Trophoblast cell (in vitro differentiated cells and primary cell): Measurements from ENCODE around the gene SCAPER.
"Not testable (repeated sequence)": the region's sequence is repeated elsewhere in the genome, so short reads cannot be mapped to it uniquely, and the experiment has no call there.

Source experiments
- DNase-seq, 2 donors: peaks; one replicate each; pipeline ENCODE4 v3.0.0-alpha.2; 2016
- H2AFZ ChIP-seq: 2 replicates; pipeline ENCODE4 v1.6.1; 2013; ENCODE audit warnings: low read length, moderate library complexity, mild to moderate bottlenecking; ENCODE audit not compliant: insufficient read depth, poor library complexity
- H2AK5ac ChIP-seq: 2 replicates; pipeline ENCODE4 v1.6.1; 2013; ENCODE audit warnings: mild to moderate bottlenecking, low read length
- H2BK120ac ChIP-seq: 2 replicates; pipeline ENCODE4 v1.6.1; 2013; ENCODE audit warnings: low read length, mild to moderate bottlenecking, moderate library complexity; ENCODE audit not compliant: insufficient read depth, poor library complexity
- H2BK12ac ChIP-seq: 2 replicates; pipeline ENCODE4 v1.6.1; 2013; ENCODE audit warnings: mild to moderate bottlenecking, low read length, moderate library complexity
- H2BK5ac ChIP-seq: 2 replicates; pipeline ENCODE4 v1.6.1; 2013; ENCODE audit warnings: low read length, low read depth, moderate library complexity, mild to moderate bottlenecking; ENCODE audit not compliant: poor library complexity
- H3K14ac ChIP-seq: 2 replicates; pipeline ENCODE4 v1.6.1; 2013; ENCODE audit warnings: mild to moderate bottlenecking, low read length
- H3K18ac ChIP-seq: 2 replicates; pipeline ENCODE4 v1.6.1; 2013; ENCODE audit warnings: mild to moderate bottlenecking, low read length
- H3K23ac ChIP-seq: 2 replicates; pipeline ENCODE4 v1.6.1; 2013; ENCODE audit warnings: low read length
- H3K27ac ChIP-seq: 2 replicates; pipeline ENCODE4 v1.5.1; 2013; ENCODE audit warnings: low read depth, mild to moderate bottlenecking, inconsistent platforms, low read length, moderate library complexity
- H3K27me3 ChIP-seq: 2 replicates; pipeline ENCODE4 v1.6.1; 2013; ENCODE audit warnings: inconsistent platforms, mild to moderate bottlenecking, low read length, moderate library complexity; ENCODE audit not compliant: insufficient read depth
- H3K36me3 ChIP-seq, 2 experiments: 1 replicate in 1 of 2; 2 replicates in 1 of 2; pipeline ENCODE4 v1.6.1; 2013; ENCODE audit warnings: low read length in 2 of 2, mild to moderate bottlenecking in 2 of 2, moderate library complexity in 1 of 2; ENCODE audit not compliant: insufficient read depth in 2 of 2, control insufficient read depth in 1 of 2
- H3K4ac ChIP-seq: 2 replicates; pipeline ENCODE4 v1.6.1; 2013; ENCODE audit warnings: low read depth, mild to moderate bottlenecking, low read length, moderate library complexity
- H3K4me1 ChIP-seq, 2 experiments: 1 replicate in 1 of 2; 2 replicates in 1 of 2; pipeline ENCODE4 v1.6.1; 2013; ENCODE audit warnings: low read length in 2 of 2, mild to moderate bottlenecking in 2 of 2, moderate library complexity in 1 of 2; ENCODE audit not compliant: insufficient read depth in 2 of 2, control insufficient read depth in 1 of 2
- H3K4me2 ChIP-seq: 2 replicates; pipeline ENCODE4 v1.6.1; 2013; ENCODE audit warnings: inconsistent platforms, mild to moderate bottlenecking, low read length, moderate library complexity
- H3K4me3 ChIP-seq: 2 replicates; pipeline ENCODE4 v1.5.1; 2013; ENCODE audit warnings: mild to moderate bottlenecking, low read depth, low read length, inconsistent platforms
- H3K79me1 ChIP-seq: one replicate; pipeline ENCODE4 v1.6.1; 2013; ENCODE audit warnings: low read length
- H3K79me2 ChIP-seq: 2 replicates; pipeline ENCODE4 v1.6.1; 2013; ENCODE audit warnings: low read length, mild to moderate bottlenecking; ENCODE audit not compliant: control insufficient read depth, insufficient read depth, poor library complexity
- H3K9ac ChIP-seq: 2 replicates; pipeline ENCODE4 v1.6.1; 2013; ENCODE audit warnings: mild to moderate bottlenecking, low read length
- H3K9me3 ChIP-seq: 2 replicates; pipeline ENCODE4 v1.6.1; 2013; ENCODE audit warnings: low read depth, mild to moderate bottlenecking, control low read depth, inconsistent platforms, low read length; ENCODE audit not compliant: insufficient read depth
- H4K12ac ChIP-seq: 2 replicates; pipeline ENCODE4 v1.6.1; 2013; ENCODE audit warnings: low read depth, mild to moderate bottlenecking, low read length, moderate library complexity
- H4K8ac ChIP-seq: 2 replicates; pipeline ENCODE4 v1.6.1; 2013; ENCODE audit warnings: low read depth, mild to moderate bottlenecking, low read length, moderate library complexity
- H4K91ac ChIP-seq: one replicate; pipeline ENCODE4 v1.6.1; 2013; ENCODE audit warnings: low read depth, mild to moderate bottlenecking, low read length, moderate library complexity
- WGBS: extraction: QIAGEN DNeasy Blood & Tissue Kit; methylation state at CpG from one replicate; pipeline ENCODE4 v1.1.7; 2013; ENCODE audit warnings: missing lambda C conversion rate; ENCODE audit not compliant: insufficient read length, insufficient coverage; ENCODE audit errors: extremely low coverage; 5-methylcytosine and 5-hydroxymethylcytosine counted together

Gene SCAPER

DNA sequence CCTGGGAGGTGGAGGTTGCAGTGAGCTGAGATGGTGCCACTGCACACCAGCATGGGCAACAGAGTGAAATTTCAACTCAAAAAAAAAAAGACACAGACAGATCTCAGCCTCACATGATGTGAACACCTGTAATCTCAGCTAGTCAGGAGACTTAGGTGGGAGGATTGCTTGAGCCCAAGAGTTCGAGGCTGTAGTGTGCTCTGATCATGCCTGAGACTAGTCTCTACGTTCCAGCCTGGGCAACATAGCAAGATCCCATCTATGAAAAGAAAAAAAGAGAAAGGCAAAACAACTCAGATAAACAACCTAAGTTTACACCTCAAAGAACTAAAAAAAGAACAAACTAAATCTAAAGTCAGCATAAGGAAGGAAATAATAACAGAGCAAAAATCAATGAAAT, 11.0 kb downstream of the SCAPER start:
- no peak overlapping the region for H2AFZ ChIP-seq

DNA sequence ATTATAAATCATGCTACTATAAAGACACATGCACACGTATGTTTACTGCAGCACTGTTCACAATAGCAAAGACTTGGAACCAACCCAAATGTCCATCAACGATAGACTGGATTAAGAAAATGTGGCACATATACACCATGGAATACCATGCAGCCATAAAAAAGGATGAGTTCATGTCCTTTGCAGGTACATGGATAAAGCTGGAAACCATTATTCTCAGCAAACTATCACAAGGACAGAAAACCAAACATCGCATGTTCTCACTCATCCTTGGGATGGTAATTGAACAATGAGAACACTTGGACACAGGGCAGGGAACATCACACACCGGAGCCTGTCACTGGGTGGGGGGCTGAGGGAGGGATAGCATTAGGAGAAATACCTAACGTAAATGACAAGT, 12.3 kb downstream of the SCAPER start:
- H3K4ac ChIP-seq, H3K27me3 ChIP-seq, H2BK5ac ChIP-seq, H3K36me3 ChIP-seq, H3K4me2 ChIP-seq, H4K91ac ChIP-seq, H3K4me1 ChIP-seq, H3K9me3 ChIP-seq, H3K79me2 ChIP-seq, H3K4me3 ChIP-seq, H3K79me1 ChIP-seq, H3K27ac ChIP-seq, H2BK120ac ChIP-seq, H3K23ac ChIP-seq, H4K8ac ChIP-seq, H4K12ac ChIP-seq, H3K14ac ChIP-seq, H2AFZ ChIP-seq, H3K9ac ChIP-seq, H2AK5ac ChIP-seq, H2BK12ac ChIP-seq, H3K18ac ChIP-seq, DNase-seq: not testable (repeated sequence)
- WGBS: no CpG with 5 or more reads among the region's 5 CpGs

More for the DNA sequence above, 11.0 kb downstream of the SCAPER start:
- Histone ChIP-seq H2BK120ac (no peak overlapping the region), H4K12ac (no peak overlapping the region), H3K79me1 (no peaks in the 10 kb centered on the region), H4K91ac (no peak overlapping the region), H4K8ac (no peak overlapping the region), H2AK5ac (no peak overlapping the region), H3K4me3 (no peak overlapping the region), H2BK5ac (no peak overlapping the region), H3K79me2 (no peaks in the 10 kb centered on the region), H3K36me3 (no peaks in the 10 kb centered on the region), H3K9me3 (peaks cover 3% of the 10 kb centered on the region), H3K18ac (no peak overlapping the region), H3K9ac (no peak overlapping the region), H3K14ac (no peak overlapping the region), H3K4me1 (no peaks in the 10 kb centered on the region), H3K27ac (no peak overlapping the region), H3K23ac (no peak overlapping the region), H2BK12ac (no peak overlapping the region), H3K4me2 (no peak overlapping the region), H3K4ac (peak overlapping the region; percentile 33), H3K27me3 (no peaks in the 10 kb centered on the region)
- DNase-seq: no peak
- no CpG with 5 or more reads among the region's 2 CpGs for WGBS

DNA sequence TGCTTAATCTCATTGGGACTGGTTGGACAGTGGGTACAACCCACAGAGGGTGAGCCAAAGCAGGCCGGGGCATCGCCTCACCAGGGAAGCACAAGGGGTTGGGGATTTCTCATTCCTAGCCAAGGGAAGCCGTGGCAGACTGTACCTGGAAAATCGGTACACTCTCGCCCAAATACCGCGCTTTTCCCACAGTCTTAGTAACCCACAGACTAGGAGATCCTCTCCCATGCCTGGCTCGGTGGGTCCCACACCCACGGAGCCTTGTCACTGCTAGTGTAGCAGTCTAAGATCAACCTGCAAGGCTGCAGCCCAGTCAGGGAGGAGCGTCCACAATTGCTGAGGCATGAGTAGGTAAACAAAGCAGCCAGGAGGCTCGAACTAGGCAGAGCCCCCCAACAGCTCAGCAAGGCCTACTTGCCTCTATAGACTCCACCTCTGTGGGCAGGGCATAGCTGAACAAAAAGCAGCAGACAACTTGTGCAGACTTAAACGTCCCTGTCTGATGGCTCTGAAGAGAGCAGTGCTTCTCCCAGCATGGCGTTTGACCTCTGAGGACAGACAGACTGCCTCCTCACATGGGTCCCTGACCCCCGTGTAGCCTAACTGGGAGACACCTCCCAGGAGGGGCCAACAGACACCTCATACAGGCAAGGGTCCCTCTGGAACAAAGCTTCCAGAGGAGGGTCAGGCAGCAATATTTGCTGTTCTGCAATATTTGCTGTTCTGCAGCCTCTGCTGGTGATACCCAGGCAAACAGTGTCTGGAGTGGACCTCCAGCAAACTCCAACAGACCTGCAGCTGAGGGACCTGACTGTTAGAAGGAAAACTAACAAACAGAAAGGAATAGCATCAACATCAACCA, 17.6 kb downstream of the SCAPER start:
- no CpG with 5 or more reads among the region's 14 CpGs for WGBS
- not testable (repeated sequence) for H2BK5ac ChIP-seq, H4K12ac ChIP-seq, H3K9me3 ChIP-seq, H3K27me3 ChIP-seq, H2AK5ac ChIP-seq, H3K4me3 ChIP-seq, H4K8ac ChIP-seq, H4K91ac ChIP-seq, H3K79me2 ChIP-seq, H3K9ac ChIP-seq, H3K36me3 ChIP-seq, H3K23ac ChIP-seq, H3K18ac ChIP-seq, H3K4me1 ChIP-seq, H2AFZ ChIP-seq, H3K4ac ChIP-seq, H3K14ac ChIP-seq, DNase-seq, H2BK120ac ChIP-seq, H3K79me1 ChIP-seq, H3K4me2 ChIP-seq, H2BK12ac ChIP-seq, H3K27ac ChIP-seq

DNA sequence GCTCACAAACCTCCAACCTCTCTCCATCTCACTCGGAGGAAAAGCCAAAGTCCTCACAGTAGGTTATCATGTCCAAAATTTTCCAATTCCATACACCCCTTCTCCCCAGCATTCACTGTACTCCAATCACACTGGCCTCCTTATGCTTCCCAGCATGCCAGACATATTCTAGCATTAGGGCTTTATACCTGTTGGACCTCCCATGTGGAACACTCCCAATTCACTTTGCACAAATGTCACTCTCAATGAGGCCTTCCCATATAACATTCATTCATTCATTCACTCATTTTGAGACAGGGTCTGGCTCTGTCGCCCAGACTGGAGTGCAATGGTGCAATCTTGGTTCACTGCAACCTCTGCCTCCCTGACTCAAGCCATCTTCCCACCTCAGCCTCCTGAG, 19.9 kb downstream of the SCAPER start:
- H3K36me3 ChIP-seq: peaks cover 0 to 2% of the 10 kb centered on the region in 2 experiments
- H3K14ac ChIP-seq: no peak overlapping the region
- no peak overlapping the region for H2AK5ac ChIP-seq
- no peaks in the 10 kb centered on the region for H3K4me1 ChIP-seq
- no peaks in the 10 kb centered on the region for H3K9me3 ChIP-seq
- no peak overlapping the region for H3K9ac ChIP-seq
- no peaks in the 10 kb centered on the region for H3K27me3 ChIP-seq
- DNase-seq: no peak
- H3K4me3 ChIP-seq: no peak overlapping the region
- H3K79me2 ChIP-seq: no peaks in the 10 kb centered on the region
- no peak overlapping the region for H3K4ac ChIP-seq
- no peak overlapping the region for H3K4me2 ChIP-seq
- H4K91ac ChIP-seq: no peak overlapping the region
- no peak overlapping the region for H4K8ac ChIP-seq
- no CpG with 5 or more reads among the region's 2 CpGs for WGBS
- H3K23ac ChIP-seq: no peak overlapping the region
- no peak overlapping the region for H2BK5ac ChIP-seq
- no peak overlapping the region for H2AFZ ChIP-seq
- no peak overlapping the region for H2BK12ac ChIP-seq
- H4K12ac ChIP-seq: no peak overlapping the region
- H2BK120ac ChIP-seq: no peak overlapping the region
- no peaks in the 10 kb centered on the region for H3K79me1 ChIP-seq
- no peak overlapping the region for H3K18ac ChIP-seq
- no peak overlapping the region for H3K27ac ChIP-seq
